DND-41 (cell line): ENCODE results near the gene STAM.

ENCODE experiments used
- ATAC-seq: fragments of 200-7000 bp; cut with Tn5 transposase; 3 replicates; pipeline ENCODE4 v1.9.1; 2021; ENCODE audit warnings: low read depth; ENCODE audit not compliant: insufficient read depth
- DNase-seq: peaks from one replicate; pipeline ENCODE4 v3.0.0-alpha.2; 2020
- H2AFZ ChIP-seq: 2 replicates; pipeline ENCODE4 v1.6.0; 2012; ENCODE audit warnings: low read depth, low read length
- H3K27ac ChIP-seq: 2 replicates; pipeline ENCODE4 v1.5.1; 2012; ENCODE audit warnings: low read length, inconsistent platforms
- H3K27me3 ChIP-seq: fragments of 200-600 bp; sonication (generic); 2 replicates; pipeline ENCODE4 v1.6.0; 2012; ENCODE audit warnings: low read length, mild to moderate bottlenecking, inconsistent platforms; ENCODE audit not compliant: insufficient read depth, poor library complexity
- H3K36me3 ChIP-seq: 2 replicates; pipeline ENCODE4 v1.5.1; 2012; ENCODE audit warnings: low read length, inconsistent platforms; ENCODE audit not compliant: insufficient read depth
- H3K4me1 ChIP-seq: 2 replicates; pipeline ENCODE4 v1.5.1; 2012; ENCODE audit warnings: mild to moderate bottlenecking, low read length; ENCODE audit not compliant: insufficient read depth
- H3K4me2 ChIP-seq: 2 replicates; pipeline ENCODE4 v1.6.0; 2012; ENCODE audit warnings: mild to moderate bottlenecking, moderate library complexity, low read length, inconsistent platforms; ENCODE audit not compliant: insufficient read depth
- H3K4me3 ChIP-seq, 2 experiments: fragments of 200-600 bp in 1 of 2; shearing (Covaris generic) in 1 of 2; 2 replicates each; pipeline ENCODE4 v1.5.1; 2012 to 2016; ENCODE audit warnings: inconsistent platforms in 2 of 2, low read length in 2 of 2, mild to moderate bottlenecking in 2 of 2, low read depth in 1 of 2, moderate library complexity in 1 of 2
- H3K79me2 ChIP-seq: 2 replicates; pipeline ENCODE4 v1.6.0; 2012; ENCODE audit warnings: low read length, inconsistent platforms; ENCODE audit not compliant: insufficient read depth
- H3K9ac ChIP-seq: 2 replicates; pipeline ENCODE4 v1.6.0; 2012; ENCODE audit warnings: low read depth, mild to moderate bottlenecking, inconsistent platforms, low read length, moderate library complexity
- H3K9me3 ChIP-seq: 2 replicates; pipeline ENCODE4 v1.5.1; 2012; ENCODE audit warnings: low read length, moderate library complexity, mild to moderate bottlenecking, inconsistent platforms; ENCODE audit not compliant: insufficient read depth, severe bottlenecking
- H4K20me1 ChIP-seq: 2 replicates; pipeline ENCODE4 v1.6.0; 2012; ENCODE audit warnings: low read length; ENCODE audit not compliant: insufficient read depth
- EZH2 ChIP-seq: IDR thresholded peaks from 3 replicates; pipeline ENCODE4 v1.6.1; 2012; ENCODE audit warnings: borderline replicate concordance, low read depth, mild to moderate bottlenecking, moderate library complexity, low read length, inconsistent platforms; ENCODE audit not compliant: severe bottlenecking
- TF ChIP-seq, protein P1 (sequence below): IDR thresholded peaks from 2 replicates; pipeline ENCODE4 v1.5.1; 2012; ENCODE audit warnings: borderline replicate concordance, low read length, moderate library complexity, mild to moderate bottlenecking; ENCODE audit not compliant: poor library complexity, severe bottlenecking; ENCODE audit errors: extremely low read depth

The STAM gene

DNA sequence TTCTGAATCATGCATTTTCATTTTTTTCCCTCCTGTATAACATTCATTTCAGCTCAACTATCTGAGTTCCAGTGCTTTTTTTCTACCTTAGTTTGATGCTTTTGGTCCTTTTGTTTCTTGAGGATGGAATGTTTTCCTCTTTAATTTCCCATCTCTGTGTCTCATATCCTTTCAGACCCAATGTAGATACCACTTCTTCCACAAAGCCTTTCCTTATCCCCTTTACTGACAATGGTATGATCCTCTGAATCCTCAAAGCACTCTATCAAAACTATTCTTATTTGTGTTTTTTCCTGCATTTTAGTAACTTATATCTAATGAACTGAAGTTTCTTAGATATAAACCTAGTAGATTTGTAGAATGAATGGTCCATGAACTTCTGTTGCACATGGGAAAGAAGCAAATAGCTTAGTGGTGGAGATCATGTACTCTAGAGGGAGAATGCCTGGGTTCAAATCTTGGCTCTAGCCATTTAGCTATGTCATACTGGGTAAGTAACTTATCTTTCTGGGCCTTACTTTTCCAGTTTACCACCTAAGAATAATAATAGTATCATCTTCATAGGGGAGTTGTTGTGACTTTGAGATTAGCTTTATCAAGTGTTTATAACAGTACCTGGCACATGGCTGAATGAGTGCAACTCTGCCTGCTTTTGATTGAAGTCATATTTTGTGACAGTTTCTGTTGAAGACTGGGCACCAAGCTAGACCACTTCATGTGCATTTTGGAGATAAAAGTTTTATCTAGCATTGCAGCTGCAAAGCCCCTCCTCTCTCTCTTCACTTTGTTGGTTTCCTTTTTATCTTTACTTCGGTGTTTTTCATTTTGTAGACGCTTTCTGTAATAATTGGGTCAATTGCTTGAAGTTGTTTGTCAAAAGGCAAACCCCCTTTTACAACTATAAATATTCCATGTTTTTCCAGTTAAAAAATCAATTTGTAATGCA lies 18.5 kb downstream of the STAM start:
- ATAC-seq (peak; percentile 83), DNase-seq (peak; percentile 20)
- Histone ChIP-seq H3K36me3 (peaks cover 13% of the 10 kb centered on the region; the same call in 1 of the 2 replicates), H4K20me1 (no peaks in the 10 kb centered on the region), H3K79me2 (peaks cover 56% of the 10 kb centered on the region), H2AFZ (no peak overlapping the region), H3K27ac (peak overlapping the region; percentile 51; the same call in 1 of the 2 replicates), H3K9ac (no peak overlapping the region), H3K4me2 (peak overlapping the region; percentile 13; the same call in 1 of the 2 replicates), H3K4me1 (peaks cover 13% of the 10 kb centered on the region), H3K27me3 (no peaks in the 10 kb centered on the region), H3K4me3 (no peak overlapping the region), H3K9me3 (no peaks in the 10 kb centered on the region)
- TF ChIP-seq EZH2 = no peak
- TF ChIP-seq, protein P1, sequence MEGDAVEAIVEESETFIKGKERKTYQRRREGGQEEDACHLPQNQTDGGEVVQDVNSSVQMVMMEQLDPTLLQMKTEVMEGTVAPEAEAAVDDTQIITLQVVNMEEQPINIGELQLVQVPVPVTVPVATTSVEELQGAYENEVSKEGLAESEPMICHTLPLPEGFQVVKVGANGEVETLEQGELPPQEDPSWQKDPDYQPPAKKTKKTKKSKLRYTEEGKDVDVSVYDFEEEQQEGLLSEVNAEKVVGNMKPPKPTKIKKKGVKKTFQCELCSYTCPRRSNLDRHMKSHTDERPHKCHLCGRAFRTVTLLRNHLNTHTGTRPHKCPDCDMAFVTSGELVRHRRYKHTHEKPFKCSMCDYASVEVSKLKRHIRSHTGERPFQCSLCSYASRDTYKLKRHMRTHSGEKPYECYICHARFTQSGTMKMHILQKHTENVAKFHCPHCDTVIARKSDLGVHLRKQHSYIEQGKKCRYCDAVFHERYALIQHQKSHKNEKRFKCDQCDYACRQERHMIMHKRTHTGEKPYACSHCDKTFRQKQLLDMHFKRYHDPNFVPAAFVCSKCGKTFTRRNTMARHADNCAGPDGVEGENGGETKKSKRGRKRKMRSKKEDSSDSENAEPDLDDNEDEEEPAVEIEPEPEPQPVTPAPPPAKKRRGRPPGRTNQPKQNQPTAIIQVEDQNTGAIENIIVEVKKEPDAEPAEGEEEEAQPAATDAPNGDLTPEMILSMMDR = no peak

DNA sequence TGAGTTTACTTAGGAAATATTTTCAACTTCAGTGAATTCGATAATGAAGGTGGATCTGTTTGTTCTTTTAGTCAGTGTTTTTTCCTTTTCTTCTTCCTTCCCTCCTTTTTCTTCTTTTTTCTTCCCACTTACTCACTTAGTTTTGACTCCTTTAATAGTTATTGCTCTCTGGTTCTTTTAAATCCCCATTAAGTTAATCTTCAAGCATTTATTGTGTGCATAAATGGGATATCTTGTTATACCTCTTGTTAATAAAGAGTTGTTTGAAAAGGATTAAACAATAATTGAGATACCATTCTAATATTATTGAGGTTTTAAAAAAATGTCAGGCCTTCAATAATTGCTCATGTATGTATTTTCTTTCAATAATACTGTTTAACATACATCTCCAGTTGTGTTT lies 19.5 kb downstream of the STAM start:
- Histone ChIP-seq H3K4me3 (no peak overlapping the region), H3K27me3 (no peaks in the 10 kb centered on the region), H3K79me2 (peaks cover 54% of the 10 kb centered on the region), H3K4me1 (peaks cover 13% of the 10 kb centered on the region), H3K9ac (no peak overlapping the region), H3K9me3 (no peaks in the 10 kb centered on the region), H3K4me2 (no peak overlapping the region), H3K36me3 (peaks cover 13% of the 10 kb centered on the region; the same call in 1 of the 2 replicates), H2AFZ (no peak overlapping the region), H4K20me1 (no peaks in the 10 kb centered on the region), H3K27ac (no peak overlapping the region)
- DNase-seq (no peak), ATAC-seq (no peak)
- TF ChIP-seq EZH2 = no peak
- TF ChIP-seq, protein P1 = no peak

DNA sequence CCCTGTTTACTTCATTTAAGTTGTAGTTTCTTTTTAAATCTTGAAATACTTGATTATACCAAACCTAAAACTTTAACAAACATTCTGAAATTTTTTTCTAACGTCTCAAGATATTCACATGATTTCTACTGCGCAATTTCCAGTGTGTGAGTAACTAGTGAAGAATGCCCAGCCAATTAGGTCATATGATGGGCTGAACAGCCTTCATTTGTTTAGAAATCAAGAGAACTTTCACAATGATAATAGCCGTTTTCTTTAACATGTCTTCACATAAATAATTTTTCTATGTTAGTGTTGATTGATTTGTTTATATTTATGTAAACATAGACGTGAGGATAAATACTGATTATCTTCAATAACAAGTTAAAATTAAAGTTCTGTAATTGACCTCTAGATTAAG lies 21.8 kb downstream of the STAM start:
- Histone ChIP-seq H3K4me3 (no peak overlapping the region), H3K27me3 (no peaks in the 10 kb centered on the region), H3K9ac (no peak overlapping the region), H3K27ac (no peak overlapping the region), H3K36me3 (peaks cover 9% of the 10 kb centered on the region; the same call in 1 of the 2 replicates), H3K4me2 (no peak overlapping the region), H2AFZ (no peak overlapping the region), H3K4me1 (peaks cover 13% of the 10 kb centered on the region), H4K20me1 (no peaks in the 10 kb centered on the region), H3K9me3 (no peaks in the 10 kb centered on the region), H3K79me2 (peaks cover 50% of the 10 kb centered on the region)
- ATAC-seq = no peak
- no peak for TF ChIP-seq EZH2
- TF ChIP-seq, protein P1 = no peak
- DNase-seq = no peak
